Suppressor macrophage (primary cell): ENCODE measurements around the gene TNS1.

Experiments used
- DNase-seq, 4 experiments: peaks; one replicate each; pipeline ENCODE4 v3.0.0-alpha.2; 2020 to 2022

The TNS1 gene

GRCh38 chr2:217929272-217929671 is 73.5 kb downstream of the TNS1 start:
- no peak for DNase-seq

- DNase-seq, result peak; percentile 56 to 77 (median 72)
Measured at GRCh38 chr2:217928324-217929181, 74.2 kb downstream of the TNS1 start.

DNA sequence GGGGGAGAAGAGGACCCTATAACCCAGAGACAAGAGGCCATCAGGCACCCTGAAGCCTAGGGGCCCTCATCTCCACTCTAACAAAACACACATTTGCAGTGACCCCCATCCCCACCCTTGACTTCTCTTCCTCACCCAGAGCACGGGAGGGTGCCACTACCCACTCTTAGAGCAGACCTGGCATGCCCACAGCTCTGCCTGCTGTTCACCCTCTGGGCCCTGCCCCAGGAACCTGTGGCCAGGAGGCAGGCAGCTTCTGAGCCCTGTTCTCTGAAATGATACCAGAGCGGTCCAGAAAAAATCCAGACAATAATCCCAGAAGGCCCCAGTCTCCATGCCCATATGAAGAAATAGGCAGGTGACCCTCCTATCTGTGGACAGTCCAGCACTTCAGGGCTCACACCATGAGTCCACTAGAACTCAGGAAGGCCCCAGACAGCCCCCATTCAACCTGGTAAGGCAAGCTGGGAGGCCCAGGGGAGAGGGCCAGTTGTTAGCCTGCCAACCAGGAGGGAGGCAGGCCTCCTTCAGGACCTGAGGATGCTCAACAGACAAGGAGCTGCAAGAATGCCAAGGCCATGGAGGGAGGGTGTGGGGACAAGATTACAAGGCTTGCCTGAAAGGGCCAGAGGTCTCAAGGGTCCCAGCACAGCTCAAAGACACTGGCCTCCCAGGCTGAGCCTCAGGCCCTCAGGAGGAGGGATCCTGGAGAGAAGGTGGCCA is 75.0 kb downstream of the TNS1 start:
- DNase-seq, result no peak

- DNase-seq, result no peak
Measured at GRCh38 chr2:217926801-217927200, 76.0 kb downstream of the TNS1 start.

GRCh38 chr2:217924346-217924901 is 78.4 kb downstream of the TNS1 start:
- DNase-seq, result no peak

- no peak for DNase-seq
Measured at GRCh38 chr2:217923007-217923686, 79.6 kb downstream of the TNS1 start.

DNA sequence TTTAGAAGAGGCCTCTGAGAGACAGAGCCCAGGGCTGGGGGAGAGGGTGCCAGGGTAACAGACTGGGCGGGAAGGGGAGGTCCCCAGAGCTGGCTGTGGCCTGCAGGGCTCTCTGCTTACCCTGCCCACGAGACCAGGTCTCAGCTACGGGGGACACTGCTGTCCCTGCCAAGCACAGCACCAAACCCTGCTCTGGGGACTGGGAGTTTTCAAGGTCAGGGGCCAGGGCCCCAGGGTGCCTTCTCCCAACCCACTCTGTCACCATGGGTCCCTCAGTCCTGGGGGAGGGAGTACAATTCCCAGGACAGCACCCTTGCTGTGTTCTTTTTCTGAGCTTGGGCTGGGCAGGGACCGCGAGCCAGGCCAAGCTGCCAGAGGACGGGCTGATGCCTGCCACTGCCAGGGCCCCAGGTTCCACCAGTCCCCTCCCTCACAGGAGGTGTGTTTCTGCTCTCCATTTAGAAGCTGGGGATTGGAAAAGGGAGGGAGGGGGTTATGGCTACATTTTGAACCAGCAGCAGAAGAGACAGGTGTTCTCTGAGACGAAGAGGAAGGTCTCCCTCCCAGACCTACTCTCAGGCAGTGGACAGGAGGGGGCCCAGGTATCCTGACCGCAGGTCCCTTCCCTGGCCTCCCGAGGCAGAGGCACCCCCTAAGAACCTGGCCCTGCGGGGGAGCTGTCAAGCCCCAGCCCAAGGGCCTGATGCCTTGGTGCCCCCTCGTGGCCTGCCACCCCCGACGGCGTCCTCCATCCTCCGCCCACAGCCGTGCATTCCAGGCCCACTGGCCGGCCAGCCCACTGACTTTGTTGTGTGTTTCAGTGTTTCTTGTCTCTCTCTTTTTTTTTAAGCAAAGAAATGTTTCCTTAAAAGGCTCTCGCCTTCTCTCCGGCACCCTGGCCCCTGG is 80.4 kb downstream of the TNS1 start:
- no peak for DNase-seq

GRCh38 chr2:217920879-217921603 is 81.8 kb downstream of the TNS1 start:
- no peak for DNase-seq

DNA sequence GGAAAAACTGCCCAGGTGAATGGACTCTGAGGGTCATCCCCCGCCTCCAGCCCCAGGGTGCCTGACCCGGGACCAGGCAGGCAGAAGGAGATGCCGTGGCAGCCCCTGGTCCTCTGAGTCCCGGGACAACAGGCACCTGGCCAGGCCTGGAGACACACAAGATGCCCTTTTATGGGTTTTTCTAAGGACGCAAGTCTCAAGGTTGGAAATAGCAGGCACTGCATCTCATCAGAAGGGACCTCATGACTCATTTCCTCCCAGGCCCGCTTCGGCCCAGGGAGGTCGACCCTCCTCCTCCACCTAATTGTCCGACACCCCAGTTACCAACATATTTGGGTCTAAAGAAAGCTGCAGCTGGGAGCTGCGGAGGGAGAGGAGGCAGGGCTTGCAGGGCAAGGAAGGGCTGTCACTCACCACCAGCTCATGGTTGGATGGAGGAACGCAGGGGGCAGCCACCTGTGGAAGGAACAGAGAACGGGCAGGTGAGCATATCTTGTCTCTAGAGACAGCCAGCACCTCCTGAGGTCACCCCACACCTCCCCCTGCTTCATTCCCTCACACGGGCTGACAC is 82.9 kb downstream of the TNS1 start:
- no peak for DNase-seq

DNA sequence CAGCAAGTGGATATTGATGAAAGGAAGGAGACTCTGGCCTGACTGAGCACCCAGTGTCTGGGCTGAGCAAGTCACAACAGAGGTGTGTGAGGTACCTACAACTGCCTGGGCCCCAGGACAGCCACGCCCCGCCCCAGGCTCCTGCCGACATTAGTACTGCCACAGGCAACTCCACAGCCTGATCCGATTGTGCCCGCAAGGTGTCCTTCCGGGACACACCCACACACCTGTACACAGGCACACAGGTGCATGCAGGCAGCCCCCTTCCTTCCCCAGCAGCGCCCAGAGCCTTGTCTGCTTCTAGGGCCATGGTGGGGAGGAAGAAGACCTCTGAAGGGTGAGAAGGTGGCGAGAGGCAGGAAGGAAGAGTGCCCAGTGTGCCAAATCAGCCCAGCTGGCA is 83.6 kb downstream of the TNS1 start:
- DNase-seq, result no peak

DNA sequence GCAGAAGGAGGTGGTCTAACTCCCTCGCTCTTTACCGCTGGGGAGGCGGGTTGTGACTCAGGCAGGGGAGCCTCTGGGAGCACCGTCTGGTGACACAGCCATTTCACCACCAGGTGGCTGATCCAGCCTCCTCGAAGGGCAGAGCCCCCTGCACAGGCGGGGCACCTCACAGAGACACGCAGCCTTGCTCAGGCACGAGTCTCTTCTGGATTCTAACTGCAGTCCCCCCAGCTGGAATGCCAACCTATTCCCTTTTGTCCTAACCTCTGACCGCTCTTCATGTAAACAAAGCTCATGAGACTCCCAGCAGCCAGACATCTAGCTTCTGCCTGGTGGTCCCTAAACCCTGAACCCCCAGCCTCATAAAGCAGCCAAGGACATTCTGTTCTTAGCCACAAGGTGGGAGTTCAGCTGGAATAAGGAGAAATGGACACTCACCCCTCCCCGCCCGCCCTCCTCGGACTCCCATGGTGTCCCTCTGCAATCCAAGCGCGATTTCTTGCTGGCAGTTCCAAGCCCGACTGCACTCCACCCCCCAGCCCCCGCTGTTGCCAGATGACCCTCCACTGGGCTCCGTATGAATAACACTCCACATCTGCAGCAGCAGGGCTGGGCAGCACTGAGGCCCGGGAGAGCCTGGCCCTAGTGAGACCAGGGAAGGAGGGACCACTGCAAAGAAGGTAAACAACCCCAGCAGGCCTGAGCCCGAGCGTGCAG is 84.3 kb downstream of the TNS1 start:
- DNase-seq, result no peak

DNA sequence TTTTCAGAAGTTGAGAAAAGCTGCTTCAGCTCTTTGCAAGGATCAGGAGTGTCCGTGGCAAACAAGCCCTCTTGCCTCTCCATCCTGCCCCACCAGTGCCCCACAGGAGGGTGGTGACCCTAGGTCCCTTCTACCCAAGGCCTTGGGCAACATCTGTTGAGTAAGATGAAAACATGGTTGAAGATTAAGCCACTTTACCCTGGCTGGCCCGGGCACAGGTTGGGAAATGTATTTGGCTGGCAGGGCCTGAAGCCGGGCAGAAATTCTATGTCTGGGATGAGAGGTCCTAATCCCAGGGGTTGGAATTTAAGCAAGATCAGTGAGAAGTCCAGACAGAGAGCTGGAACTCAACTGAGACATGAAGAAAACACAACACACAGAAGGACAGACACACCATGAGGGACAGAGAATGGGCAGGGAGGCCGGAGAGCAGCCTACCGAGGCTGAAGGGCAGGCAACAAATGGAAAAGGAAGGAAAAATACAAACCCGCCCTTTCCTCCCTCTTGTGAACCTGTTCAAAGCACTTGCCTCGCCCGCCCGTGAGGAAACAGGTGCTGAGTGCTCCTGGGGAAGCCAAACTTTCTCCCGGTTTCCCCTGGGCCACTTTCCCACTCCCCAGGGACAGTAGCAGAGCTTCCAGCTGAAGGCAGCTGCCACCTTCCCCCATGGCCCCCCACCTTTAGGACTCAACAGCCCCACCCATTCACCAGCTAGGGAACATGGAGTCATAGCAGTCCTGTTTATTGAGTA is 86.1 kb downstream of the TNS1 start:
- DNase-seq, result no peak

GRCh38 chr2:217915706-217916105 is 87.1 kb downstream of the TNS1 start:
- no peak for DNase-seq

DNA sequence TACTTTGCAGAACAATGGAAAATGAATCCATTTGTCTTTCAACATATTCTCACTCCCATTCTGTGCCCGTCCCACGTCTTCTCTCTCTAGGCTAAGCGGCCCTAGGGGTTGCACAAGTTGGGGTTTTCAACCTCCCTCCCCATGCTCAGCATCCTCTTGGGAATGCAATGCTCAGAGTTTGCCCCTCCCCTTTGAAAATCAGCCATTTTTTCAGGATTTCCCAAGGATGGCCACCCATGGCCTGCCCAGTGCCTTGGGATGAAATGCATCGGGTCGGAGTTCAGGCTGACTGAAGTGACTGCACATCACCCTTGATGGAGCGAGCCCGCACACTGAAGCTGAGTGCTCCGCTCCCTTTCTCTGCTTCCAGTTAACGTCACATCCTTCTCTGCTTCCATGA is 87.9 kb downstream of the TNS1 start:
- DNase-seq, result no peak

DNA sequence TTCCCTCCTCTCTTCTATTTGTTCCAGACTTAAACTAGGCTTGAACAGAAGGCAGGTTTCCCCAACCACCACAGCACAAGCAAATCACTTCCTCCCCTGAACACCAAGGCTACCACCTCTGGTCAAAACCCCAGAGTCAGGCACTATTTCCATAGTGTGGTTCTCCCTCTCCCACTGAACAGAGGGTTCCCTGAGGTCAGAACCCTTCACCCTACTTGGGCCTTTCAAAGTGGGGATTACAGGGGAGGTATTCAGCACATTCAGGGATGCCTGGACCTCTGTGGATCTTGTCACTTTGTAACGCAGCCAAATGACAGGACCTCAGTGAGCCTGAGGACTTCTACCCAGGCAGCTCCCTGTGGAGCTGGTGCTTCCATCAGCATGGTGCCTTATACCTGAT is 88.7 kb downstream of the TNS1 start:
- DNase-seq, result peak in 3 of 4 experiments; percentile 33 to 41 (median 33)

- peak; percentile 80 to 90 (median 88) for DNase-seq
Measured at GRCh38 chr2:217913436-217913835, 89.4 kb downstream of the TNS1 start.

GRCh38 chr2:217912098-217913024 is 90.4 kb downstream of the TNS1 start:
- peak in 1 of 4 experiments; percentile 24 for DNase-seq
